Brain microvascular endothelial cell (primary cell): ENCODE data around the gene ADAMTS15.

Experiments
- DNase-seq: peaks from one replicate; pipeline ENCODE4 v3.0.0-alpha.2; 2020
- H3K27ac ChIP-seq: fragments of 250-450 bp; sonication (Bioruptor Pico); 2 replicates; pipeline ENCODE4 v1.5.1; 2020; ENCODE audit warnings: mild to moderate bottlenecking, moderate library complexity
- H3K27me3 ChIP-seq: fragments of 250-450 bp; sonication (Bioruptor Pico); replicated peaks from 2 replicates; pipeline ENCODE4 v1.5.1; 2020; ENCODE audit warnings: mild to moderate bottlenecking
- H3K36me3 ChIP-seq: fragments of 250-450 bp; sonication (Bioruptor Pico); replicated peaks from 2 replicates; pipeline ENCODE4 v1.5.1; 2020; ENCODE audit warnings: mild to moderate bottlenecking
- H3K4me3 ChIP-seq: 2 replicates; pipeline ENCODE4 v1.5.1; 2011; ENCODE audit warnings: low read depth, mild to moderate bottlenecking, control low read depth, low read length, moderate library complexity
- in situ Hi-C: cut with HindIII; loops from 2 replicates; pipeline ENCODE4 v1.10.0; 2017; ENCODE audit warnings: low sequenced_read_pairs, low pct_ligation_motif_present
- TF ChIP-seq, protein P1 (sequence below): IDR thresholded peaks from 2 replicates; pipeline ENCODE4 v1.5.1; 2011; ENCODE audit warnings: low read depth, mild to moderate bottlenecking, moderate library complexity, low read length, control low read depth, inconsistent platforms; ENCODE audit errors: missing control alignments

ADAMTS15 gene

DNA sequence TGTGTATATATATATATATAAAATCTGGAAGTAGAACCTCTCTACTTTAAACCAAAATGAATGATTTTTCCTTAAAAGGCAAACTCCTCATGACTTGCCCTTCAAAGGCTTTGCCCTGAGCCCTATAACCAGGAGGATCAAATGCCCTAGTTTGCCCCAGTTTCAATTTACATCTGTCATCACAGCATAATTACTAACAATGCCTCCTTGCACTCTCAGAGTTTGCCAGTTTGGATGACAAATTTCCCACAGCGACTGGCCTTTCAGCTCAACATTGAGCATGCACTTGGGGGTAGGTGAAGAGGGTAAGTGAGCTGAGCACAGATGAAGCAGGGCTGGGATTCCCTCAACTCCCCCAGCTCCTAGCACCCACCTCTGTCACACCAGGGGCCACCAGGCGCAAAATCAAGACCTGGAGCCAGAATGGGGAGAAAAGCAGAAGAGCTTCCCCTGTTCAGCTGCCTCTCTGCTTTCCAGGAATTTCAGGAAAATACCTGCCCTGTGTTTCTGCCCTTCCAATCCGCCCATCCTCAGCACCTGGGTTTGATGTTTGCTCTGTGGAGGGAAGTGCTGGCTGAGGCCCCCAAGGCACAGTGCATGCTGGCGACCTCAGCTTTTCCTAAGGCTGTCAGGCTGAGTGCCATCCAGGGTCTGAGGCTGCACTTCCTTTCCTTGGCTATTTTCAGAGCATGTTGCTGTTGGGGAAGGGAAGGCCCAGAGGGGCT lies 67.5 kb downstream of the ADAMTS15 start:
- in situ Hi-C loops = no loop called here

DNA sequence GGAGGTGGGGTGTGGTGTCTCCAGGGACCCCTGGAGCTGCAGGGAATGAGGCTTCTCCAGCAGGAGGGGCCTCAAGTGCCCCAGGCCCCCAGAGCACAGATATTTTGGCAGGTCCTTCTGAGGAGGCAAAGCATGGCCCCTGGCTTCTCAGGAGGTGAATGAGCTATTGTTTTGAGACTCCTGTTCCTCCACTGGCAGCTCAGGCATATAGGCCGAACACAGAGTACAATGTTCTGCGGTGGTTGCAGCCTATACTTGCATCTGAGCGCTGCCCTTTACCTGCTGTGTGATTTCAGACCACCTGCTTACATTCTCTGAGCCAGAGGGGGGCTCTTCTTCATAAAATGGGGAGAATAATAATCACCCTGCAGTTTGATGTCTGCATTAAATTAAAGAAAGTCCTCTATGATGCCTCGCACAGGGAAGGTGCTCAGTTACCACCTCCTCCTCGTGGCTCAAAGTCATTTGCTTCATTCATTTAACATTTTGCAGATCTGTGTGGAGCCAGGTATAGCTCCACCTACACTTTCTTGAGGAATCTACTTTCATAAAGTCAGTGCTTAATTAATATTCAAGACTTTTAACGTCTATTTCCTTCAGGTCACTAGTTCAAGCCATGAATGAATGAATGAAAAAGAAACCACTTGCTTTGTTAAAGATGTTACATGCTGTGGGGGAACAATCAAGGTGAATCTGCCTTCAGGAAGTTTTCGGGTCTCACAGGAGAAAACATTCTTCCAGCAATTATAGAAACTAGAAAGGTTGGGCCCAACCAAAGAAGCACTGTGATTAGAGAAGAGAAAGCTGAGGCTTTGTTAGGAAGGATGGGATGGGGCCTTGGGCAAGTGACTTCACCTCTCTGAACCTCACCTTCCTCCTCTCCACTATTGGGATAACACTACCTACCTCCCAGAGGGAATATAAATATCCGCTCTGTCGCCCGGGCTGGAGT lies 68.4 kb downstream of the ADAMTS15 start:
- DNase-seq = no peak
- in situ Hi-C loops = no loop called here
- no peak overlapping the region for H3K27ac ChIP-seq
- H3K27me3 ChIP-seq = no peaks in the 10 kb centered on the region
- no peaks in the 10 kb centered on the region for H3K36me3 ChIP-seq
- no peak overlapping the region for H3K4me3 ChIP-seq
- TF ChIP-seq, protein P1, sequence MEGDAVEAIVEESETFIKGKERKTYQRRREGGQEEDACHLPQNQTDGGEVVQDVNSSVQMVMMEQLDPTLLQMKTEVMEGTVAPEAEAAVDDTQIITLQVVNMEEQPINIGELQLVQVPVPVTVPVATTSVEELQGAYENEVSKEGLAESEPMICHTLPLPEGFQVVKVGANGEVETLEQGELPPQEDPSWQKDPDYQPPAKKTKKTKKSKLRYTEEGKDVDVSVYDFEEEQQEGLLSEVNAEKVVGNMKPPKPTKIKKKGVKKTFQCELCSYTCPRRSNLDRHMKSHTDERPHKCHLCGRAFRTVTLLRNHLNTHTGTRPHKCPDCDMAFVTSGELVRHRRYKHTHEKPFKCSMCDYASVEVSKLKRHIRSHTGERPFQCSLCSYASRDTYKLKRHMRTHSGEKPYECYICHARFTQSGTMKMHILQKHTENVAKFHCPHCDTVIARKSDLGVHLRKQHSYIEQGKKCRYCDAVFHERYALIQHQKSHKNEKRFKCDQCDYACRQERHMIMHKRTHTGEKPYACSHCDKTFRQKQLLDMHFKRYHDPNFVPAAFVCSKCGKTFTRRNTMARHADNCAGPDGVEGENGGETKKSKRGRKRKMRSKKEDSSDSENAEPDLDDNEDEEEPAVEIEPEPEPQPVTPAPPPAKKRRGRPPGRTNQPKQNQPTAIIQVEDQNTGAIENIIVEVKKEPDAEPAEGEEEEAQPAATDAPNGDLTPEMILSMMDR = no peak

More for the DNA sequence above, 67.5 kb downstream of the ADAMTS15 start:
- no peak for DNase-seq
- no peak overlapping the region for H3K4me3 ChIP-seq
- H3K27me3 ChIP-seq = no peaks in the 10 kb centered on the region
- no peak overlapping the region for H3K27ac ChIP-seq
- TF ChIP-seq, protein P1 = no peak
- H3K36me3 ChIP-seq = no peaks in the 10 kb centered on the region

DNA sequence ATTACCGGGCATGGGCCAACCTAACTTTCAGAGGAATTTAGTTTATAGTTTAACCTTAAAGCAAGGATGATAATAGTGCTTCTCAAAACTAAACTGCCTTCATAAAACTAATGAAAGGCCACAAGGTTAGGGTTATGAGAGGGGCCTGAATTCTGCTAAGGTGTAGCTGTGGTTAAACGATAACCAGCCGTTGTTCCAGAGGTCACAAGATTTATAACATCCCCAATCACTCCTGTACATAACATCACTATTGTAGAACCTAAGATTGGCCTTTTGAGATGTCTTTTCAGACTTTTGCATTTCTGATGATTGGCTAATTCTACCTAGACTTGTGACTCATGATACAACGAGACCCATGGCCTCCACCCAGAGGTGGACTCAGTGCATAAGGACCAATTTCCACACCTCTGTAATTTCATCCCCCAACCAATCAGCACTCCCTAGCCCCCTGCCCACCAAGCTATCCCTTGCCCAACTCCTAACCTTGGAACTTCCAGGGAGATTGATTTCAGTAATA lies 69.8 kb downstream of the ADAMTS15 start:
- Histone ChIP-seq H3K27me3 (no peaks in the 10 kb centered on the region), H3K4me3 (no peak overlapping the region), H3K36me3 (no peaks in the 10 kb centered on the region), H3K27ac (no peak overlapping the region)
- TF ChIP-seq, protein P1 = no peak
- in situ Hi-C loops = no loop called here
- no peak for DNase-seq

DNA sequence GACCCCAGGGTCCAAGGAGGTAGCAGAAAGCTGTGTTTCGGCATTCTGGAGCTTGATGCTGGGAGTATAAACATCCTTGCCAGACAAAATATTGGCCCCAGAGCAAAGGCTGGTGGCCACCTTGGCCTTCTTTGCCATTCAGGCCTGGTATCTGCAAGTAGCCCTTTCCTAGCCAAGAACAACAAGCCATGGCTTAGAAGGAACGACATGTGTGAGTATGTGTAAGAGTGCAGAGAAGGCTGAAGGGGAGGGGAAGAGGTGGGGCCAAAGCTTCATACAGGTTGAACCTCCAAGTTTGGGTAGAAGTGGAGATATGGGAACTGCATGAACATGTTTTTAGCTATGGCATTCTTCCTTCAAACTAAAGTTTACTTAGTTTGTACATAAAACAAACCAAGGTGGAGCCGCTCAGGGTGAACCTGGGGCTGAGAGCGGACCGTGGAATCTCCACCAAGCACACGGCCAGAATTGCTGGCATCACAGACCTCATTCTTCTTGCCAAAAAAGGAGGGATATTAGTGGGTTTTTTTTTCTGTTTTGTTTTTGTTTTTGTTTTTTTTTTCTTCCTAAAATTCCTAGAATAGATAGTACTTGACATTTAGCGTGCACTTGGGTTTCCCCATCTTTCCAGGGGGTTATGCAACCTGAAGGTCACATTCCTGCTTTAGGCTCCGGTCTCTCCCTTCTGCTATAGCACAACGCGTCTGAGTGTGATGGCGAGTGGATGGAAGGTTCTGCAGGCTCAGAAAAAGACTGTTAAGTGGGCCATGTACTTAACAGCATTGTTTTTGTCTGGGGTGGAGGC lies 70.9 kb downstream of the ADAMTS15 start:
- TF ChIP-seq, protein P1 = no peak
- DNase-seq = no peak
- H3K27me3 ChIP-seq = no peaks in the 10 kb centered on the region
- in situ Hi-C loops = no loop called here
- H3K27ac ChIP-seq = no peak overlapping the region
- H3K4me3 ChIP-seq = no peak overlapping the region
- H3K36me3 ChIP-seq = no peaks in the 10 kb centered on the region

DNA sequence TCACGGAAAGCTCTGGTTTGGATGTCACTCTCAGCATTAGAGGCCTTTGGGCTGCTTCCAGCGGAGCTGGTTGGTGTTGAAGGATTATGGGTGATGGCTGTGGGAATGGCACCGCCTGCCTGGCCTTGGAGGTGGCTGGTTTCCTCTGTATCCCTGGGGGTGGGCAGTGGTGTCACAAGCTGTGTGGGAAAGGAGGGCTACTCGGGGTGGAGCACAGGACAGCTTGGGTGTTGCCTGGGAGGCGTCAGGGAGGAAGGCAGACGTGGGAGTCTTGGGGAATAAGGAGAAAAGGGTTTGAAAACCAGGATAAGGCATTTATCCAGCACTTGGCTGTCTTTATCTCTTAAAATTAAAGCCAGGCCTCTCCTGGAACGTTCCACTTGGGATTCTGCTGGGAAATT lies 71.8 kb downstream of the ADAMTS15 start:
- in situ Hi-C loops = no loop called here
- no peak for DNase-seq
- no peaks in the 10 kb centered on the region for H3K36me3 ChIP-seq
- no peaks in the 10 kb centered on the region for H3K27me3 ChIP-seq
- no peak overlapping the region for H3K27ac ChIP-seq
- TF ChIP-seq, protein P1 = no peak
- H3K4me3 ChIP-seq = no peak overlapping the region
